Loucy (cell line): ENCODE measurements around the gene TUBA1C.

ENCODE experiments used
- CTCF ChIP-seq: fragments of 200-600 bp; sonication (generic); conservative IDR thresholded peaks from 2 replicates; pipeline ENCODE4 v1.5.1; 2014; ENCODE audit warnings: mild to moderate bottlenecking, antibody characterized with exemption, low read length
- EZH2phosphoT487 ChIP-seq: fragments of 200-600 bp; IDR thresholded peaks from 2 replicates; pipeline ENCODE4 v1.6.1; 2018; ENCODE audit warnings: antibody characterized with exemption, mild to moderate bottlenecking, moderate library complexity, borderline replicate concordance

DNA sequence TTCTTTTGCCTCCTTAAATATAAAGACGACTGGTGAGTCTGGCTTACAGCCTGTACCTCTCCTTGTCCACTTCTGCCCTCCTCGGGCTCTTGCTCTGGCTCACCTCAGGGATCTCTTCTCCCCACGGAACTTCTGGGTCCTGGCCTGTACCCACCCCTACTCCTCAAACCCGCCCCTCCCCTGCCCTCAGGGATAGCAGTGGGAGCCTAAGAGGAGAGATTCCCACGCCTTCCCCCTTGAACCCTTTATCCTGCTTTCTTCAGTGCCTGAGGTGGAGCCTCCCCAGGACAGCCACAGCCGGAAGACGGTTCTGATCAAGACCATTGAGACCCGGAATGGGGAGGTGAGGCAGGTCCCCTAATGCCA is 32.8 kb downstream of the TUBA1C start:
- no peak for TF ChIP-seq CTCF
- no peak for TF ChIP-seq EZH2phosphoT487
